ENCODE results near the gene LRP1B. TPM values are rescaled to one million over a fixed set of nuclear protein-coding genes. Genes with fewer than 3 reads are reported as not detected.

The LRP1B gene
- total RNA-seq, 4 donors from 2014 or later, result 37.1 to 82.7 (median 50.9) TPM

- DNase-seq, result no peak
- Histone ChIP-seq H3K4me1 (no peaks in the 10 kb centered on the region), H3K9me3 (no peaks in the 10 kb centered on the region), H3K27ac (no peak overlapping the region), H3K4me3 (replicated peaks in 1 of 3) (no peak overlapping the region), H3K27me3 (no peaks in the 10 kb centered on the region), H3K36me3 (no peaks in the 10 kb centered on the region)
- 89 to 98% methylated on average over 1 of the region's 1 CpG for WGBS, 2 donors
- no peak for TF ChIP-seq CTCF (IDR thresholded peaks at IDR 0.05)
- intact Hi-C loops (cut with DNase I), result no loop called here
Measured at GRCh38 chr2:141767691-141768090, 363.1 kb downstream of the LRP1B start.

- H3K9me3 ChIP-seq, result no peaks in the 10 kb centered on the region
- DNase-seq, result no peak
- intact Hi-C loops (cut with DNase I), result no loop called here
- WGBS, 2 donors, result 79 to 83% methylated on average over 2 of the region's 2 CpGs
- H3K36me3 ChIP-seq, result no peaks in the 10 kb centered on the region
- no peaks in the 10 kb centered on the region for H3K4me1 ChIP-seq
- TF ChIP-seq CTCF (IDR thresholded peaks at IDR 0.05) (no peak), POLR2A (IDR thresholded peaks at IDR 0.05) (no peak)
- H3K4me3 ChIP-seq (replicated peaks in 1 of 3), result no peak overlapping the region
- H3K27me3 ChIP-seq, result no peaks in the 10 kb centered on the region
- H3K27ac ChIP-seq, result no peak overlapping the region
Measured at GRCh38 chr2:141767051-141767450, 363.8 kb downstream of the LRP1B start.

GRCh38 chr2:141766225-141766624 lies 364.6 kb downstream of the LRP1B start:
- Histone ChIP-seq H3K9me3 (no peaks in the 10 kb centered on the region), H3K4me1 (no peaks in the 10 kb centered on the region), H3K27ac (no peak overlapping the region), H3K27me3 (no peaks in the 10 kb centered on the region), H3K36me3 (no peaks in the 10 kb centered on the region), H3K4me3 (replicated peaks in 1 of 3) (no peak overlapping the region)
- WGBS, 2 donors, result 65 to 71% methylated on average over 2 of the region's 2 CpGs
- TF ChIP-seq CTCF (IDR thresholded peaks at IDR 0.05), result no peak
- TF ChIP-seq POLR2A (IDR thresholded peaks at IDR 0.05), result no peak
- DNase-seq, result no peak
- intact Hi-C loops (cut with DNase I), result no loop called here

GRCh38 chr2:141748616-141749015 lies 382.2 kb downstream of the LRP1B start:
- H3K27ac ChIP-seq, result no peak overlapping the region
- no peaks in the 10 kb centered on the region for H3K36me3 ChIP-seq
- H3K4me1 ChIP-seq, result no peaks in the 10 kb centered on the region
- H3K4me3 ChIP-seq (replicated peaks in 1 of 3), result no peak overlapping the region
- no peaks in the 10 kb centered on the region for H3K9me3 ChIP-seq
- TF ChIP-seq CTCF (IDR thresholded peaks at IDR 0.05), result no peak
- H3K27me3 ChIP-seq, result no peaks in the 10 kb centered on the region
- no peak for DNase-seq
- intact Hi-C loops (cut with DNase I), result no loop called here
- 80 to 93% methylated on average over 1 of the region's 1 CpG for WGBS, 2 donors

GRCh38 chr2:141741652-141742051 lies 389.2 kb downstream of the LRP1B start:
- H3K36me3 ChIP-seq, result no peaks in the 10 kb centered on the region
- H3K27ac ChIP-seq, result no peak overlapping the region
- 64 to 92% methylated on average over 3 of the region's 3 CpGs for WGBS, 2 donors
- H3K9me3 ChIP-seq, result no peaks in the 10 kb centered on the region
- no peaks in the 10 kb centered on the region for H3K27me3 ChIP-seq
- intact Hi-C loops (cut with DNase I), result no loop called here
- no peak for DNase-seq
- TF ChIP-seq CTCF (IDR thresholded peaks at IDR 0.05), result no peak
- no peak for TF ChIP-seq POLR2A (IDR thresholded peaks at IDR 0.05)
- no peak overlapping the region for H3K4me3 ChIP-seq (replicated peaks in 1 of 3)
- no peaks in the 10 kb centered on the region for H3K4me1 ChIP-seq

All from thyroid gland (tissue), 4 donors.